Lower lobe of right lung (tissue), 2 donors: ENCODE results near the gene TMEM244. TPM values are rescaled to one million over a fixed set of nuclear protein-coding genes. Genes with fewer than 3 reads are reported as not detected.

Source experiments
- ATAC-seq, 2 donors: fragments of 200-7000 bp; cut with Tn5 transposase; one replicate each; pipeline ENCODE4 v1.9.1; 2020 to 2022; ENCODE audit warnings: mild to moderate bottlenecking in 2 of 2, moderate library complexity in 2 of 2
- DNase-seq: peaks from one replicate; pipeline ENCODE4 v3.0.0-alpha.2; 2020
- H3K27ac ChIP-seq: fragments of 200-600 bp; one replicate; pipeline ENCODE4 v1.8.0; 2022
- H3K27me3 ChIP-seq: fragments of 200-600 bp; one replicate; pipeline ENCODE4 v1.8.0; 2022; ENCODE audit warnings: low read depth
- H3K36me3 ChIP-seq: fragments of 200-600 bp; one replicate; pipeline ENCODE4 v1.8.0; 2022; ENCODE audit warnings: mild to moderate bottlenecking
- H3K4me1 ChIP-seq: fragments of 200-600 bp; one replicate; pipeline ENCODE4 v1.8.0; 2022
- H3K4me3 ChIP-seq: fragments of 200-600 bp; one replicate; pipeline ENCODE4 v1.8.0; 2022; ENCODE audit warnings: mild to moderate bottlenecking
- H3K9me3 ChIP-seq: fragments of 200-600 bp; one replicate; pipeline ENCODE4 v1.8.0; 2022
- CTCF ChIP-seq: fragments of 200-600 bp; IDR thresholded peaks from one replicate; pipeline ENCODE4 v1.8.0; 2022; ENCODE audit warnings: antibody characterized with exemption, mild to moderate bottlenecking
- intact Hi-C: fragments of 100-400 bp; cut with DNase I; formaldehyde crosslinking; loops from one replicate; pipeline ENCODE4 v1.11.0; 2022
- long read RNA-seq: library from polyadenylated mRNA; unstranded; transcript quantifications from one replicate; pipeline ENCODE4 v2.0.0, GENCODE V29; 2021
- total RNA-seq: library from RNA; stranded (reverse); fragmentation: NEBNext Ultra II Directional; extraction: Animal tissue kit (Norgen Biotek cat#: 25700); gene quantifications from one replicate; pipeline ENCODE4 v1.2.1, GENCODE V29; 2021
- donor health status: DM: no; HTN: yes; CAD: no; lungs with severe emphysema.

TMEM244 gene
- not detected for total RNA-seq
- long read RNA-seq, result 0 reads

GRCh38 chr6:129860908-129861665 is at the start of gene TMEM244:
Gene TMEM244, minus strand, starts transcription at chr6:129861315. Its CDS starts 127 bp downstream, at chr6:129861188.
- ATAC-seq, result no peak
- H3K4me3 ChIP-seq, result no peak within 1 kb of the TSS
- no peak for TF ChIP-seq CTCF

GRCh38 chr6:129908858-129909257 is 47.7 kb upstream of the TMEM244 start:
- TF ChIP-seq CTCF, result no peak
- Histone ChIP-seq H3K4me3 (no peak overlapping the region), H3K27me3 (no peaks in the 10 kb centered on the region), H3K27ac (no peak overlapping the region), H3K4me1 (no peaks in the 10 kb centered on the region), H3K9me3 (no peaks in the 10 kb centered on the region), H3K36me3 (no peaks in the 10 kb centered on the region)
- intact Hi-C loops, result no loop called here
- no peak for ATAC-seq
- DNase-seq, result no peak

More at GRCh38 chr6:129860908-129861665, at the start of gene TMEM244:
- no peak for DNase-seq
- Histone ChIP-seq H3K27ac (no peak within 1 kb of the TSS), H3K27me3 (no peaks in the 10 kb centered on the region), H3K9me3 (no peaks in the 10 kb centered on the region), H3K36me3 (no peaks in the 10 kb centered on the region), H3K4me1 (no peaks in the 10 kb centered on the region)
- intact Hi-C loops, result no loop called here

GRCh38 chr6:129908356-129908755 is 47.2 kb upstream of the TMEM244 start:
- H3K9me3 ChIP-seq, result no peaks in the 10 kb centered on the region
- no peaks in the 10 kb centered on the region for H3K4me1 ChIP-seq
- no peak overlapping the region for H3K27ac ChIP-seq
- DNase-seq (no peak), ATAC-seq (no peak)
- TF ChIP-seq CTCF, result no peak
- intact Hi-C loops, result no loop called here
- no peaks in the 10 kb centered on the region for H3K27me3 ChIP-seq
- H3K4me3 ChIP-seq, result no peak overlapping the region
- H3K36me3 ChIP-seq, result no peaks in the 10 kb centered on the region

- no peaks in the 10 kb centered on the region for H3K36me3 ChIP-seq
- ATAC-seq (no peak), DNase-seq (no peak)
- no peaks in the 10 kb centered on the region for H3K4me1 ChIP-seq
- intact Hi-C loops, result no loop called here
- no peak for TF ChIP-seq CTCF
- H3K27ac ChIP-seq, result no peak overlapping the region
- no peak overlapping the region for H3K4me3 ChIP-seq
- no peaks in the 10 kb centered on the region for H3K9me3 ChIP-seq
- no peaks in the 10 kb centered on the region for H3K27me3 ChIP-seq
Observed at GRCh38 chr6:129906515-129907077, 45.5 kb upstream of the TMEM244 start.

- no peak for TF ChIP-seq CTCF
- no peak for DNase-seq
- Histone ChIP-seq H3K36me3 (no peaks in the 10 kb centered on the region), H3K4me3 (no peak overlapping the region), H3K4me1 (no peaks in the 10 kb centered on the region), H3K9me3 (no peaks in the 10 kb centered on the region), H3K27me3 (no peaks in the 10 kb centered on the region), H3K27ac (no peak overlapping the region)
- intact Hi-C loops, result no loop called here
- ATAC-seq, result no peak
Observed at GRCh38 chr6:129903082-129903481, 42.0 kb upstream of the TMEM244 start.
